Kidney (tissue), 14 donors: ENCODE results near the gene CKAP2. TPM values are rescaled to one million over a fixed set of nuclear protein-coding genes. Genes with fewer than 3 reads are reported as not detected.
A peak's percentile ranks its signal among the peaks of the same experiment; 100 is the strongest.

Source experiments
- DNase-seq, 5 donors: peaks; one replicate each; pipeline ENCODE4 v3.0.0-alpha.2; 2013 to 2020
- FAIRE-seq: peaks from 2 replicates; lab custom pipeline; 2012; peaks lifted over from hg19 to GRCh38; lab: Jason Lieb, UNC
- H3K27ac ChIP-seq, 2 donors: one replicate each; pipeline ENCODE4 v1.7.0; 2013; ENCODE audit warnings: low read depth in 2 of 2, low read length in 2 of 2, inconsistent platforms in 1 of 2
- H3K27me3 ChIP-seq: one replicate; pipeline ENCODE4 v1.7.1; 2013; ENCODE audit warnings: low read length, inconsistent platforms; ENCODE audit not compliant: control insufficient read depth, insufficient read depth
- H3K36me3 ChIP-seq, 3 donors: one replicate each; pipeline versions ENCODE4 v1.7.0 to v1.7.1; 2013; ENCODE audit warnings: low read length in 3 of 3, control low read depth in 1 of 3, inconsistent platforms in 1 of 3; ENCODE audit not compliant: insufficient read depth in 3 of 3, control insufficient read depth in 2 of 3
- H3K4me1 ChIP-seq, 3 donors: one replicate each; pipeline versions ENCODE4 v1.7.0 to v1.7.1; 2013; ENCODE audit warnings: low read length in 3 of 3, inconsistent platforms in 1 of 3, low read depth in 1 of 3; ENCODE audit not compliant: control insufficient read depth in 2 of 3, insufficient read depth in 2 of 3
- H3K4me3 ChIP-seq, 3 donors: one replicate each; pipeline versions ENCODE4 v1.7.0 to v1.8.1; 2013; ENCODE audit warnings: low read length in 3 of 3, control low read depth in 1 of 3, inconsistent platforms in 1 of 3
- H3K9ac ChIP-seq, 3 donors: one replicate each; pipeline versions ENCODE4 v1.7.0 to v1.7.1; 2013; ENCODE audit warnings: low read length in 3 of 3, control low read depth in 1 of 3, inconsistent platforms in 1 of 3
- H3K9me3 ChIP-seq, 3 donors: one replicate each; pipeline versions ENCODE4 v1.7.0 to v1.7.1; 2013; ENCODE audit warnings: low read length in 3 of 3, control low read depth in 1 of 3, inconsistent platforms in 1 of 3; ENCODE audit not compliant: control insufficient read depth in 2 of 3, insufficient read depth in 1 of 3
- CTCF ChIP-seq: IDR thresholded peaks from 3 replicates; pipeline ENCODE4 v1.5.1; 2012; ENCODE audit warnings: mild to moderate bottlenecking, moderate library complexity, borderline replicate concordance; ENCODE audit not compliant: insufficient read depth; ENCODE audit errors: extremely low read depth
- intact Hi-C: fragments of 100-400 bp; cut with DNase I; formaldehyde crosslinking; loops from one replicate; pipeline ENCODE4 v1.11.1; 2022
- polyA plus RNA-seq: library from polyadenylated mRNA; stranded (reverse); fragments of 350-450 nt; fragmentation: Illumina TruSeq; extraction: RNeasy Lipid Tissue Mini Kit (QIAGEN cat#74804); gene quantifications from one replicate; pipeline ENCODE4 v1.2.3, GENCODE V29; 2014; ENCODE audit warnings: low read depth, low replicate concordance; ENCODE audit not compliant: insufficient read depth
- total RNA-seq: library from RNA; stranded (reverse); fragmentation: NEBNext Ultra II Directional; extraction: Animal tissue kit (Norgen Biotek cat#: 25700); gene quantifications from one replicate; pipeline ENCODE4 v1.2.1, GENCODE V29; 2021
- donor health status: control.
- donor health status: control.
- donor health status: control.
- donor health status: control.
- donor health status: control.
- donor health status: DM: yes; HTN: yes; CAD: no.
- donor health status: Normal renal cell carcinoma (clear cell type).

The CKAP2 gene
- total and polyA plus RNA-seq, 2 donors from 2014 or later, result 4.9 to 5.8 TPM

GRCh38 chr13:52452470-52452869 is 2.8 kb upstream of the CKAP2 start:
- Histone ChIP-seq H3K9me3 (no peaks in the 10 kb centered on the region), H3K4me3 (no peak overlapping the region), H3K27ac (no peak overlapping the region), H3K36me3 (no peaks in the 10 kb centered on the region), H3K9ac (no peak overlapping the region), H3K27me3 (no peaks in the 10 kb centered on the region), H3K4me1 (peaks cover 0 to 4% (median 4%) of the 10 kb centered on the region in 3 donors)
- intact Hi-C loops, result no loop called here
- FAIRE-seq, result no peak
- DNase-seq, result no peak
- no peak for TF ChIP-seq CTCF

DNA sequence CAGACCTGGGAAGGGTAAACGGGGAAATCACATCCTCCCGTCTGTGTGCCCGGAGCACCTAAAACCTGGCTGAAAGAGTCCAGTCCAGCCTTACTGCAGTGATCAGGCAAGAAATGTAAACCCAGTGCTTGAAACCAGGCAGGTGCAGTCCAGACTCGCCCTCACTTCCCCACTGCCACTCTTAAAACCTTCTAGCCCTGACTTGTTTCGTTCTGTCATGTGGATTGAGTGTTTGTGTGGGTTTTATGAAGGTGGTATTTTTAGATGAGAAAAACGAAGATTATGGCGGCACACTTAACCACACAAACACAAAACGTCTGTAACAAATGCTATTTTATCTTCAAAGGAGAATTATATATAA is 839 bp upstream of the CKAP2 start:
- H3K27ac ChIP-seq, result peak overlapping the region; percentile 78 to 79
- TF ChIP-seq CTCF, result no peak
- H3K9ac ChIP-seq, result peak overlapping the region; percentile 31 to 93 (median 86)
- no peaks in the 10 kb centered on the region for H3K36me3 ChIP-seq
- peaks cover 0 to 4% (median 4%) of the 10 kb centered on the region in 3 donors for H3K4me1 ChIP-seq
- FAIRE-seq, result no peak
- no peaks in the 10 kb centered on the region for H3K27me3 ChIP-seq
- H3K4me3 ChIP-seq, result peak overlapping the region; percentile 86 to 95 (median 94)
- no peaks in the 10 kb centered on the region for H3K9me3 ChIP-seq
- peak in 4 of 5 donors; percentile 26 to 64 (median 44) for DNase-seq
- intact Hi-C loops, result no loop called here

- no peak for TF ChIP-seq CTCF
- no peak for FAIRE-seq
- Histone ChIP-seq H3K4me3 (peak overlapping the region; percentile 86 to 95 (median 94)), H3K36me3 (no peaks in the 10 kb centered on the region), H3K27ac (peak overlapping the region; percentile 68 to 79), H3K27me3 (no peaks in the 10 kb centered on the region), H3K4me1 (peaks cover 0 to 4% (median 4%) of the 10 kb centered on the region in 3 donors), H3K9ac (peak overlapping the region in 2 of 3 donors; percentile 43 to 81), H3K9me3 (no peaks in the 10 kb centered on the region)
- intact Hi-C loops, result no loop called here
- DNase-seq, result peak; percentile 84 to 94 (median 94)
Measured at GRCh38 chr13:52455677-52456041, 381 bp downstream of the CKAP2 start.

- TF ChIP-seq CTCF, result no peak
- intact Hi-C loops, result no loop called here
Measured at GRCh38 chr13:52459668-52460067, 4.4 kb downstream of the CKAP2 start.

More at GRCh38 chr13:52459668-52460067, 4.4 kb downstream of the CKAP2 start:
- H3K9ac ChIP-seq, result no peak overlapping the region
- H3K27ac ChIP-seq, result no peak overlapping the region
- no peak overlapping the region for H3K4me3 ChIP-seq
- H3K4me1 ChIP-seq, result no peaks in the 10 kb centered on the region
- H3K36me3 ChIP-seq, result peaks cover 3 to 15% (median 3%) of the 10 kb centered on the region in 3 donors
- H3K9me3 ChIP-seq, result no peaks in the 10 kb centered on the region
- FAIRE-seq (no peak), DNase-seq (no peak)
- no peaks in the 10 kb centered on the region for H3K27me3 ChIP-seq
